HepG2 (cell line): ENCODE data around the gene CIAPIN1.

ENCODE experiments used
- RAD51 ChIP-seq: fragments of 450-650 bp; IDR thresholded peaks from 2 replicates; pipeline ENCODE4 v1.6.1; 2016; ENCODE audit warnings: borderline replicate concordance
- ZNF138 ChIP-seq: sonication (generic); formaldehyde crosslinking; IDR thresholded peaks from 2 replicates; pipeline ENCODE4 v1.5.0; 2020; ENCODE audit warnings: mild to moderate bottlenecking, low read depth, missing genetic modification reagents
- TF ChIP-seq, protein P1 (sequence below): sonication (generic); formaldehyde crosslinking; IDR thresholded peaks from 2 replicates; pipeline ENCODE4 v1.5.0; 2020; ENCODE audit warnings: mild to moderate bottlenecking, missing genetic modification reagents, moderate library complexity

DNA sequence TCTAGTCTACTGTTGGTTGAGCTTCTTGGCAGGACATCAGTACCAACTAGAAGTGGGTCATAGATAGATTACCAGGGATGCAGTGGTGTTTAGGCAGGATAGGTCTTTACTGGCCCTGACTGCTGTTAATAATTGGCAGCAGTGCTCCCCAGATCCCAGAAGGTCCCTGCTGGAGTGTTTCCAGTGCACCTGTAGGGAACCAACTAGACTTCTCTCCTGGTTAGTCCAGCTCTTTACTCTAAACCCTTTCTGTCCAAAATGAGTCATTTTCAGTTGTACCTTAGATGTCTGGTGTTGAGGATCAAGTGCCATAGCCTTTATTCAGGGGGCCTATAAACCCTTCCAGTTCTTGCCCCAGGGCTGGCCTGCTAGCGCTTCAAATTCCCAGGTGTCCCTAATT, 24.0 kb upstream of the CIAPIN1 start:
- TF ChIP-seq, protein P1, sequence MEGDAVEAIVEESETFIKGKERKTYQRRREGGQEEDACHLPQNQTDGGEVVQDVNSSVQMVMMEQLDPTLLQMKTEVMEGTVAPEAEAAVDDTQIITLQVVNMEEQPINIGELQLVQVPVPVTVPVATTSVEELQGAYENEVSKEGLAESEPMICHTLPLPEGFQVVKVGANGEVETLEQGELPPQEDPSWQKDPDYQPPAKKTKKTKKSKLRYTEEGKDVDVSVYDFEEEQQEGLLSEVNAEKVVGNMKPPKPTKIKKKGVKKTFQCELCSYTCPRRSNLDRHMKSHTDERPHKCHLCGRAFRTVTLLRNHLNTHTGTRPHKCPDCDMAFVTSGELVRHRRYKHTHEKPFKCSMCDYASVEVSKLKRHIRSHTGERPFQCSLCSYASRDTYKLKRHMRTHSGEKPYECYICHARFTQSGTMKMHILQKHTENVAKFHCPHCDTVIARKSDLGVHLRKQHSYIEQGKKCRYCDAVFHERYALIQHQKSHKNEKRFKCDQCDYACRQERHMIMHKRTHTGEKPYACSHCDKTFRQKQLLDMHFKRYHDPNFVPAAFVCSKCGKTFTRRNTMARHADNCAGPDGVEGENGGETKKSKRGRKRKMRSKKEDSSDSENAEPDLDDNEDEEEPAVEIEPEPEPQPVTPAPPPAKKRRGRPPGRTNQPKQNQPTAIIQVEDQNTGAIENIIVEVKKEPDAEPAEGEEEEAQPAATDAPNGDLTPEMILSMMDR (CRISPR knock-in tag), result no peak
- no peak for TF ChIP-seq ZNF138
- TF ChIP-seq RAD51, result no peak
